Thymus (tissue), 11 donors: ENCODE results near the gene PACRG. TPM values are rescaled to one million over a fixed set of nuclear protein-coding genes. Genes with fewer than 3 reads are reported as not detected.
A peak's percentile ranks its signal among the peaks of the same experiment; 100 is the strongest.

ENCODE experiments used
- DNase-seq, 9 donors: peaks; one replicate each; pipeline ENCODE4 v3.0.0-alpha.2; 2013; ENCODE audit warnings: low spot score in 9 of 9, low read depth in 6 of 9, missing footprints in 1 of 9
- H3K27ac ChIP-seq, 2 donors: one replicate each; pipeline ENCODE4 v1.5.1; 2013; ENCODE audit warnings: control low read depth in 1 of 2, low read depth in 1 of 2, low read length in 1 of 2, mild to moderate bottlenecking in 1 of 2, moderate library complexity in 1 of 2
- H3K27me3 ChIP-seq, 2 donors: one replicate each; pipeline ENCODE4 v1.5.1; 2013; ENCODE audit warnings: low read length in 1 of 2; ENCODE audit not compliant: control insufficient read depth in 2 of 2, insufficient read depth in 1 of 2
- H3K36me3 ChIP-seq, 2 donors: one replicate each; pipeline ENCODE4 v1.5.1; 2013; ENCODE audit warnings: low read length in 1 of 2, mild to moderate bottlenecking in 1 of 2, moderate library complexity in 1 of 2; ENCODE audit not compliant: control insufficient read depth in 2 of 2, insufficient read depth in 2 of 2
- H3K4me1 ChIP-seq, 2 donors: one replicate each; pipeline ENCODE4 v1.5.1; 2013; ENCODE audit warnings: low read length in 2 of 2; ENCODE audit not compliant: control insufficient read depth in 2 of 2, insufficient read depth in 2 of 2
- H3K4me3 ChIP-seq, 2 donors: one replicate each; pipeline ENCODE4 v1.5.1; 2013; ENCODE audit warnings: low read length in 2 of 2, control low read depth in 1 of 2, mild to moderate bottlenecking in 1 of 2
- H3K9me3 ChIP-seq, 2 donors: one replicate each; pipeline ENCODE4 v1.5.1; 2013; ENCODE audit warnings: low read length in 1 of 2, mild to moderate bottlenecking in 1 of 2; ENCODE audit not compliant: control insufficient read depth in 2 of 2, insufficient read depth in 1 of 2
- WGBS: extraction: QIAGEN DNeasy Blood & Tissue Kit; methylation state at CpG from one replicate; pipeline ENCODE4 v1.1.7; 2013; 5-methylcytosine and 5-hydroxymethylcytosine counted together
- polyA plus RNA-seq: library from polyadenylated mRNA; stranded (reverse); fragments of 200-250 nt; gene quantifications from one replicate; pipeline ENCODE4 v1.2.3, GENCODE V29; 2013
- total RNA-seq: library from RNA; stranded (reverse); fragments of 120-200 nt; gene quantifications from one replicate; pipeline ENCODE4 v1.2.4, GENCODE V29; 2013
- donor health status: healthy.

Gene PACRG
- total and polyA plus RNA-seq, 2 donors = 0.42 to 0.62 TPM

DNA sequence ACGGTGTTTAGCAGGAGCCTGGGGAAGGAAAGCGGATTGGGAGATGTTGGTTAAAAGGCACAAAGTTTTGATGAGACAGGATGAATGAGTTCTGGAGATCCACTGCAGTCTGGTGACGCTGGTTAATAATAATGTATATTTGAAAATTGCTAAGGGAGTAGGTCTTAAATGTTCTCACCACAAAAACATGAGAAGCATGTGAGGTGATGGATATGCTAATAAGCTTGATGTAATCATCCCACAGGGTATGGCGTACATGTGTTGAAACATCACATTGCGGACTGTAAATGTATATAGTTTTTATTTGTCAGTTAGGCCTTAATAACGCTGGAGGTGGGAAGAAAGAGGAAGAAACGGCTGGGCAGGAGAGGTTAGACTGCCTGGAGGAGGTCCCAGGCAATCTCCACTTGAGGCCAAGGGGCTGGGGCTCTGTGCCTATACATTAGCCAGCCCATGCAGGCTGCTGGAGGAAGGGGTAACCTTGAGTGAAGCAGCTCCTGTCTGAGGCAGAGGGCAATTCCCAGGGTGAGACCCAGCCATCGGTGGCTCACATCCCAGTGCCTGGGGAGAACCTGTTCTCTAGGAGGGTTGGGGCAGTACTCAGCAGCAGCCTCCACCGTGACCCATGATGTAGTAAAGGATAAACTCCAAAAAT, 498.5 kb downstream of the PACRG start:
- H3K9me3 ChIP-seq = no peaks in the 10 kb centered on the region
- no peaks in the 10 kb centered on the region for H3K36me3 ChIP-seq
- no peak for DNase-seq
- H3K4me3 ChIP-seq = no peak overlapping the region
- no peaks in the 10 kb centered on the region for H3K27me3 ChIP-seq
- 84% methylated on average over 9 of the region's 9 CpGs for WGBS
- no peak overlapping the region for H3K27ac ChIP-seq
- no peaks in the 10 kb centered on the region for H3K4me1 ChIP-seq

GRCh38 chr6:163226836-163227485, 499.2 kb downstream of the PACRG start:
- no peak for DNase-seq
- Histone ChIP-seq H3K4me3 (no peak overlapping the region), H3K36me3 (no peaks in the 10 kb centered on the region), H3K4me1 (no peaks in the 10 kb centered on the region), H3K27ac (no peak overlapping the region), H3K27me3 (no peaks in the 10 kb centered on the region), H3K9me3 (no peaks in the 10 kb centered on the region)
- WGBS = 92% methylated on average over 10 of the region's 10 CpGs

DNA sequence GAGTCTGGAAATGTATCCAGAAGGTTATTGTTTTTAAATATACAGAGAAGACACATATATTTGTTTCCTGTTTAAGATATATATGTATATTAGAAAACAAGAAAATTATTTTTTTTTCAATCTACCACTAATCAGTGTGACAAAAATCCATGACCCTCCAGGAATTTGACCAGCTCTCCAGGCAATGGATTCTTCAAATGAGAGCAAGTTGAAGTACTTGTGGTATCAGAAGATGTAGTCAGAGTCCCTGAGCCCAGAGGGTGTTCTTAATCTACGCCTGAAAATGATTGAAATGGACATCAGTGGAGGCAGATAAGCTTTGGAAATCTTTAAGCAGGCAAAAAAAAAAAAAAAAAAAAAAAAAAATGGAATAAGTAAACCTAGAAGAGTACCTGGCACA, 500.3 kb downstream of the PACRG start:
- Histone ChIP-seq H3K36me3 (no peaks in the 10 kb centered on the region), H3K27ac (no peak overlapping the region), H3K4me3 (no peak overlapping the region), H3K27me3 (no peaks in the 10 kb centered on the region), H3K9me3 (no peaks in the 10 kb centered on the region), H3K4me1 (no peaks in the 10 kb centered on the region)
- WGBS = 85% methylated on average over 1 of the region's 1 CpG
- no peak for DNase-seq

DNA sequence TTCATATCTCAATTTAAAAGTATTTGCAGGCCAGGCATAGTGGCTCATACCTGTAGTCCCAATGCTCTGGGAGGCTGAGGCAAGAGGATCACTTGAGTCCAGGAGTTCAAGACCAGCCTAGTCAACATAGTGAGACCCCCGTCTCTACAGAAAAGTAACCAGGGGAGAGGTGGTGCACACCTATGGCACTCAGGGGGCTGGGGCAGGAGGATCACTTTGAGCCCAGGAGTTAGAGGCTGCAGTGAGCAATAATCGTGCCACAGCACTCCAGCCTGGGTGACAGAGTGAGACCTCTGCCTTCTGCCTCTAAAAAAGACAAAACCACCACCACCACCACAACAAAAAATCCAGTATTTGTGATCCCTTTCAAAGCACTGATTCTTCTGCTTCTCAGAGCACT, 501.3 kb downstream of the PACRG start:
- Histone ChIP-seq H3K27ac (no peak overlapping the region), H3K27me3 (no peaks in the 10 kb centered on the region), H3K4me1 (no peaks in the 10 kb centered on the region), H3K36me3 (no peaks in the 10 kb centered on the region), H3K9me3 (no peaks in the 10 kb centered on the region), H3K4me3 (no peak overlapping the region)
- WGBS = 87% methylated on average over 2 of the region's 2 CpGs
- DNase-seq = peak in 1 of 9 donors; percentile 21

DNA sequence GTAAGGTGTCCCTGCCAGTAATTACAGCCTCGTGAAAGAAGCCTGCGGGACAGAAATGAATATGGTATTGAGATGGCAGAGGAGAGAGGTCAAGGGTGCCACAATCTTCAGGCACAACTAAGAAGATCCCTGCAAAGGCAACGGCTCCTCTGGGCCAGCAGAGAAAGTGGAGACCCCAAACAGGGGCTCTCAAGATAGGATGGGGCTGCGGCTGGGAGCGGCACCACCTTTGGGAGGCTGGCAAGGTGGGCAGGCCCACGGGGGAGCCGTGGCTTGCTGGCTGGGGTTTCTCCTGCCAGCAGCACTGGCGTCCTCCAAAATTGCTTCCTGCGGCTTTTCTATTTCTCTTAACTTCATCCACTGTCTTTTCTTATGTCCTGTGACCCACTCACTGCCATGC, 503.1 kb downstream of the PACRG start:
- no peak overlapping the region for H3K27ac ChIP-seq
- no peaks in the 10 kb centered on the region for H3K27me3 ChIP-seq
- H3K4me1 ChIP-seq = no peaks in the 10 kb centered on the region
- no peak overlapping the region for H3K4me3 ChIP-seq
- 93% methylated on average over 9 of the region's 9 CpGs for WGBS
- no peaks in the 10 kb centered on the region for H3K36me3 ChIP-seq
- H3K9me3 ChIP-seq = no peaks in the 10 kb centered on the region
- no peak for DNase-seq

- DNase-seq = no peak
- WGBS = 90% methylated on average over 10 of the region's 10 CpGs
- Histone ChIP-seq H3K4me1 (no peaks in the 10 kb centered on the region), H3K27ac (no peak overlapping the region), H3K9me3 (no peaks in the 10 kb centered on the region), H3K4me3 (no peak overlapping the region), H3K36me3 (no peaks in the 10 kb centered on the region), H3K27me3 (no peaks in the 10 kb centered on the region)
Measured at GRCh38 chr6:163231356-163232014, 503.7 kb downstream of the PACRG start.

DNA sequence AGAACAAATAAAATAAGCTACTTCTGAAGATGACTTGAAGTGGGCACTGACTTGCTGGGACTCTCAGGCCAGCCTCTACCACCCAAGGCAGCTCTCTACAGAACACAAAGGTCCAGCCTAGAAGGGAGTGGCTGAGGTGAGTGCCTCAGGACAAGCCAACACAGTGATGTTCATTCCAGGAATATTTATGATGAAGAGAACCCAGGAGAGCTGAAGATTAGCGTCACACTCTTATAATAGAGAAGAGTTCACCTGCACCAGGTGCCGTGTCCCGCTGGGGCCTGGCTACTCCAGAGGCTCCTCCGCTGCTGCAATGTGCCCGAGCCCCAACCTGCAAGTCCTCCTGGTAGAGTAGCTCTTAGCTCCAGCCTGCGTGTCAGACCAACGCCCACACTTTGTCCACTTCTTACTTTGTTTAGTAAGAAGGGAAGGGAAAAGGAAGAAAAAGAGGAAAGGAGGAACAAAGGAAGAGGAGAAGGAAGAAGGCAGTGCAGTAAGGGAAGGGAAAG, 504.3 kb downstream of the PACRG start:
- no peak overlapping the region for H3K4me3 ChIP-seq
- WGBS = 87% methylated on average over 7 of the region's 7 CpGs
- no peaks in the 10 kb centered on the region for H3K9me3 ChIP-seq

DNA sequence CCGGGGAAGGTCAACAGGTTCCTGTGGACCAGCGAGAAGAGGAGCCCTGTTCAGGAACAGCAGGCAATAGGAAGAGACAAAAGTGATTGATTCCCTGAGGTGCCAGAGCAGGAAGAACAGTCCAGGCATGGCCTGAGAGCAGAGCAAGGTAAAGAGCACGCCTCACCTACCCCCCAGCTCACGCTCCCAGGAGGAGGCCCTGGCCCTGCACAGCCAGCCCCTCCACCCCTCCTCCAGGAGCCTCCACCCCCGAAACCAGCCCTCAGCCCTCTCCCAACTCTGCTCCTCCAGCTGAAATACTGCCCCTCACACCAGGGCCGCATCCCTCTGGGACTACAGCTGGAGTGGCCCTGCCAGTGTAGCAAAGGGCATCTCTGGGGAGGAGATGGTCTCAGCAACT, 504.9 kb downstream of the PACRG start:
- Histone ChIP-seq H3K27ac (no peak overlapping the region), H3K36me3 (no peaks in the 10 kb centered on the region), H3K9me3 (no peaks in the 10 kb centered on the region), H3K27me3 (no peaks in the 10 kb centered on the region), H3K4me1 (no peaks in the 10 kb centered on the region), H3K4me3 (no peak overlapping the region)
- 92% methylated on average over 6 of the region's 6 CpGs for WGBS
- no peak for DNase-seq

More for the DNA sequence above, 504.3 kb downstream of the PACRG start:
- Histone ChIP-seq H3K4me1 (no peaks in the 10 kb centered on the region), H3K36me3 (no peaks in the 10 kb centered on the region), H3K27ac (no peak overlapping the region), H3K27me3 (no peaks in the 10 kb centered on the region)
- DNase-seq = no peak

DNA sequence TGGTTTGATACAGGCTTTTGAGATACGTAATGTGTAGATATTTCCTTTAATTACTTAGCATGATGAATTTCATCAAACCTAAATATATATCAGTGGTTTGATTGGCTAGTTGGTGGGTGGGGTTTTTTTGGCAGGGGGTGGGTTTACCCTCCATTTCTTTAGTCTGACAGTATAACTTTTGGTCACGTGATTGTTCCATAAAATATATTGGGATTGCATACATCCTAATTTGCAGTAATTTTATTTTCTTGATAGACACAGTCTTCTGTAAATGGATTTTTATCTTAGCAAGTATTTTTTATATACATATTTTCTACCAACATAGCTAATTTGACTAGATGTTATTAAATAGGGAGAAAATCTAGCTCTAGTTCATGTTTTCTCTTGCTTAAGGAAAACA, 509.3 kb downstream of the PACRG start:
- no peak overlapping the region for H3K27ac ChIP-seq
- no peaks in the 10 kb centered on the region for H3K9me3 ChIP-seq
- H3K4me1 ChIP-seq = no peaks in the 10 kb centered on the region
- no peaks in the 10 kb centered on the region for H3K27me3 ChIP-seq
- no peak for DNase-seq
- H3K36me3 ChIP-seq = no peaks in the 10 kb centered on the region
- no peak overlapping the region for H3K4me3 ChIP-seq
- whole genome bisulfite sequencing = 94% methylated on average over 2 of the region's 2 CpGs
